DMS53 treated with DMSO at 0.1 percent for 48 hours (cell line): ENCODE data around the gene ADSS1.

ENCODE experiments used
- DNase-seq: peaks from one replicate; lab custom pipeline; 2025; ENCODE audit not compliant: unreplicated experiment; lab: John Stamatoyannopoulos, UW

ADSS1 gene

DNA sequence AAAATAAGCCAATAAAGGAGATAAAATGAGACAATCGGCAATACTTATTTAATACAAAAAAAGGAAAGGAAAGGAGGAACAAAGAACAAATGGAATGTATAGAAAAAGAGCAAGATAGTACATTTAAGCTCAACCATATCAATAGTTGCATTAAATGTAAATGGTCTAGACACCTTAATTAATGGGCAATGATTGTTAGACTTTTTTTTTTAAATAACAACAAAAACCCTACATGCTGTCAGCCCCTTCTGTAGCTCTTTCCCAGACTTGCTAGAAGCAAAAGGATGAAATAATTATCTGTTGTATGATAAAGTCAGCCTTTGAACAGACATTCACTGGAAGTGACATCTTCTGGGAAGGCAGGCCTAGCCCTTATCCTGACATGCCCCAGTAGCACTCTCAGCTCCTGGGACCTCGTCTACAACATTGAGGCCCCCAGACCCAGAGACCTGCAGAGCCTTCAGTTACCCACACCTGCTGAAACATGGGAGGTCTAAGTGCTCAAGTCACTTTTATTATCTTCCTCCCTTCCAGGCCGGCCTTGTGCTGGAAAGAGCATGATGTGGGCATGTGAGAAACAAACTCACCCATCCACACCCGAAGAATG lies 42.3 kb downstream of the ADSS1 start:
- DNase-seq, result no peak

DNA sequence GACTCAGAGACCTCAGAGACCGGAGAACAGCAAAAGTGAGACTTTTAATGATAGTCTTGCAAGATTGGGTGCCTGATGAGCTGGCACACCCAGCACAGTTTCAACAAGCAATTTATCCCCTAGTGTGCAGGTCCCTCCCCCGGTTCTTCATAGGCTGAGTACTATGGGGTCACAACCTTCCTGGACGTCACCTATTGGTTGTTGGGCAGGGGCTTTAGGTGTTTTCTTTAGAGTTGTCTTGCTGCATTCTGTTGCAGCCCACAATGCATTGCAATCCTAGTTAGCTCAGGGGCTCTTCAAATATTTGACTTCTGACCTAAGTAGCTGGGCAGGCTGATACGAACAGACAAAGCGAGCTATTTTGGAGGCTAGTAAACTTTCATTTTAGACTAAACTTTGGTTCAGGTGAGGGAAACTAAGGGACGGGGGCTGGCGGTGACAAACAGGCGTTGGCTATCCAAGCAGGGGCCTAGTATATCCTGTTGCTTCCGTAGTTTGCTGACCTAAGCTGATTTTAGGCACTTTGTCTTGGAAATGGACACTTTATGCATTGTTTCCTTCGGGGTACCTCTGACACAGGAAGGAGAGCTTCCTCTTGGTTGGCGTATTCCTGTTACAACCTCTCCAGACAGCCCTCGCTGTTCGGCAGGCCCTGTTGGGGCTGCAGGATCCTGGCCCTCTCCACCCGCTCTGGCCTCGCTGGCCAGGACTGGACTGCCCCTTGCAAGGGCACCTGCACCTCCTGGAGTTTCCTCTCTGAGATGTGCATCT lies 43.0 kb downstream of the ADSS1 start:
- DNase-seq, result no peak

DNA sequence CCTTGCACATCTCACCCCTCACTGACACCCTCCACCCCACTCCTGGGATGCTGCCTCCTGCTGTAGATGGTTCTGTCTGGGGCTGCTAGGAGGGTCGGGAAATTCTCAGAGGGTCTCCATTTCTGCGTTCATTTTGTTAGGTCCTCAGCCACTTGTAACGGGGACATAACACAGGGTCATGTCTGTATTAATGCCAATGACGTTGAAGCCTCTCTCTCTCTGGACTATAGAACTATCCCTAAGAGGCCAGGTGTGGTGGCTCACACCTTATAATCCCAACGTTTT lies 43.5 kb downstream of the ADSS1 start:
- DNase-seq, result no peak

DNA sequence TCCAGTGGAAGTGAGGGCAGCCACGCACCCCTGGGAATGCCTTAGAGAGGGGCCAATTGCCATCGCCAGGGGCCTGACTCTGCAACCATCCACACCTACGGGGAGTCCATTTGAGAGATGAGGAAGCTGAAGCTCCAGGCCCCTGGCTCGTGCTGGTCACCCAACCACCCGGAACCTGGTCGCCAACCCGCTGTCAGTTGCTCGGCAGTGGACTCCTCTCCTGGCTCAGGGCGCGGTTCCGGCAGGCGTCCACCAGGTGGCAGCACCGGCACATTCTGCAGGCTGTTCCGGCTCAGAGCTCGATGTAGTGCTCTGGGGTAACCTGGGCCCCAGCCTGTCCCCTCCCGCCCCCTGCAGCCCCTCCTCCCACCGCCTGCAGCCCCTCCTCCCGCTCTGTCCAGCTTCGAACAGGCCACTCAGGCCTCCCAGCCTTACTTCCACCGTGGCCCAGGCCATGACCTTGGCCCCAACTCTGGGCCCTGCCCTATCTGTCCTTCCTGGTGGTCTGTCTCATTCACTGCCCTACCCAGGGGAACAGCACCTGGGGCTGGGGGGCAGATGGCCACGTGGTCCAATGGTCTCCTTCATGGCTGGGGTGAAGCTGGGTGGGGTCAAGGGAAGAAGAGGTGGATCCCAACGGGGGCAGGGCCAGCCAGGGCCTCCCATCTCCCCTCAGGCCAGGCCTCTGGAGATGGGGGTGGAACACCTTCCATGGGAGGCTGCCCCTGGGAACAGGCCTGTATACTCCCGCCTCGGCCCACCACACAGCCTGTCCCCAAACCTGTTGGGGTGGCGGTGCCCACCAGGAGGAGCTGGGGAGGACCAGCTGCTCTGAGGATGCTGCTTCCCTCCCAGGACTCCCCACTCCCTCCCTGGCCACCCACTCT lies 44.7 kb downstream of the ADSS1 start:
- peak; percentile 48 for DNase-seq

DNA sequence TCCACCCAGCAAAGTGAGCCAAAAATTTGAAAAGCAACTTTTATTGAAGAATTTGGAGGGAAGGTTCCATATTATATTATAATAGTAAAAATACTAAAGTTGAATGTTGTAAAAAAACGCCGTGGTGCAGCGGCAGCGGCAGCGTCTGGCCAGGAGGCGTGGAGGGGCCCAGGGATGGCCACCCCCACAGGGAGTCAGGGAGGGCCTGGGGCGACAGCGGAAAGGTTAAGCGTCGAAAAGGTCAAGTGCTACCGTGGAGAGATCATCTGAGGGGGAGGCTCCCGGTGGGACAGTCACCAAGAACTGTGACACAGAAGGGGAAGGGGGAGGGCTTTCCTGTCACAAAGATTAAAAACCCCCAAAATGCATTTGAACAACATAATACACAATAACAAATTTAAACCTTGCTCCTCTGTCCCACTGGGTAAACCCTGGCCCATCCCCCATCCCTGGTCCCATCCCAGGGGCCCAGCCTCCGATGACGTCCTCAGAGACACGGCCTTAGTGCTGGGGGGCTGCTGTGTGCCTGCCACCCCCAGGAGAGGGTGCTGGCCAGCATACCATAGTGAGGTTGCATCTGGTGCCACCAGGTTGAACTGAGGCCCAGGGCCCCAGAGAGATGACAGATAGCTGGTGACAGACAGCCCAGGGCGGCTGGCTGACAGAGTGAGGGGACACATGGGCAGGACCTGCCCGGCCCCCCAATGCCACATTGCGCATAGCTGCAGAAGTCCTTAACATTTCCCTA lies 45.5 kb downstream of the ADSS1 start:
- DNase-seq, result no peak

DNA sequence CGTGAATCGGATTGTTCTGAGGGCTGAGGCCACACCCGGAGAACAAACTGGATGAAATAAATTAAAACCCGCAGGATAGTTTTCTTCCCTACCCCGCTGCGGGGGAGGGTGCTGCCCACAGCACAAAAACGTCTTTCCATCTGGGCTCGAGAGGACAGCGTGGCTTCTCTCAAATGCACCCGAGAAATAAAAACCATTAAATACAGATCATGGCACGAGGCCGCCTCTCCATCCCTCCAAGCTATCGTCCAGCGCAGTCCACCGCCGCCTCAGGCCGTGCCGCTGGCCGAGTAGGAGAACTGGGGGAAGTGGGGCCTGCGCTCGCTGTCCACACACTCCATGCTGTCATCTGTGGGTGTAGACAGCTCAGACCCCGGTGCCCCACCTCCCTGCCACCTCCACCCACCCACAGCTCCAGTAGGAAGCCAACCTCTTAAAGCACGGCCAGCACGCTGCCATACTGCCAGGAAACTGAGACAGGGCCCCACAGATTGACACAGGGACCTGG lies 46.1 kb downstream of the ADSS1 start:
- no peak for DNase-seq

DNA sequence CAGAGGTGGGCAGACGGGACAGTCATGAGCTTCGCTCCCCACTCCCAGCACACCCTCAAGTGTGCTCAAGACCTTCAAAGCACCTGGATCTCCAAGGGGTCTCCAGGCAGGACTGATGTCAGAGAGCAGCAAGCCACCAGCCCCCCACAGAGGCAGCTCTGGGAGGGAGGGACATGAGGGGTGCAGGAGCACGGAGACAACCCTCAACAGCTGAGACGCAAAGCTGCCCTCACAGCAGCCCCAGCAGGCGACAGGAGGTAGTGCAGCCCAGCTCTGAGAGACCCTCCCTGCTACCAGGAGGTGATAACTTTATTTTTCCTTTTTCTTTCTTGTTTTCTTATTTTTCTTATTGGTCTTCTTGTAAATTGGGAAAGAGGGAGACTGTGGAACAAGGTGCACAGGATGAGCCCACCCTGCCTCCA lies 46.8 kb downstream of the ADSS1 start:
- no peak for DNase-seq

DNA sequence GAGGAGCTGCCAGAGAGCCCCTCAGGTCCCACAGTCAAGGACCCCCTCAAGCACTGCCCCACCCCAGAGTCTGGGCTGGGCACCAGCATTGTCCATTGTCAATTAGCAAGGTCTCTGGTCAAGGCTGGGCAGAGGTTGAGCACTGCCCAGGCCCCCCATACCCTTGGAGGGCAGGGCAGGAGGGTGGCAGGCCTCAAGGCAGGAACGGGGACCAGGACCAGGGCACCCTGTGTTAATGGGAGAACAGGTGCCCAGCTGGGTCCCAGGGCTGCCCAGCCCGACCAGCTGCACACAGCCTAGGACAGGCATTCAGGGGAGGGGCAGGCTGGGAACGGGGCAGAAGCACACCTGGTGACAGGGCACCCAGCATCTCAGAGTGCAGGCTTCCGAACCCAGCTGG lies 47.3 kb downstream of the ADSS1 start:
- DNase-seq, result no peak

DNA sequence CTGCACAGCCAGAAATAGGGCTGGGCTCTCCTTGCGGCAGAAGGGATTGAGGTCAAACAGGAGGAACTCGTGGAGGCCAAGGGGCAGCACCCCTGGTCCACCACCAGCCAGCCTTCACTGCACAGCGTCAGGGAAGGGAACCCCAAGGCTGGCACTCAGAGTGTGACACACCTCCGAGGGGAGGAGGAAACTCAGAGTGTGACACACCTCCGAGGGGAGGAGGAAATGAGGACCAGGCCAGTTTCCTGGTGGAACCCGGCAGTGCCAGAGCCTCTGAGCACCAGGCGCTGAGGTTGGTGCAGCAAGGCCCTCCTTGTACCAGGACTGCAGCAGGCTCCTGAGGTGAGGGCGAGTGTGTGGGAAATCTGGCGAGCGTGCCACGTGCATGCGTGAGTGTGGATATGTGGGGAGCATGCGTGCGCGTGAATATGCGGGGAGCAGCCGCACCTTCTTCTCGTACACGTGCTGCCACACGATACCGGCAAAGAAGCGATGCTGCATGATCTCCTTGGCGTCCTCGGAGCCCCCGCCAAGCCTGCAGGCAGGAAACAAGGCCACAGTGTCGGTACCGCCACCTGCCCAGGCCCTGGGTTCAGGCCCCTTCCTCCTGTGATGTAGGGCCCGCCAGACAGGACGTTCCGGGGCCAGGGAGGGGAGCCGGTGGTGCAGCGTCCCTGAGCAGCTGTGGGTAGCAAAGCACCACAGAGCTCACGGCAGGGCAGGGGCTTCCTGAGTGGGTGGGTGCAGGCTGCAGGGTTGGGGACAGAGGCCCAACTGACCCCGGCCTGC lies 48.1 kb downstream of the ADSS1 start:
- no peak for DNase-seq

DNA sequence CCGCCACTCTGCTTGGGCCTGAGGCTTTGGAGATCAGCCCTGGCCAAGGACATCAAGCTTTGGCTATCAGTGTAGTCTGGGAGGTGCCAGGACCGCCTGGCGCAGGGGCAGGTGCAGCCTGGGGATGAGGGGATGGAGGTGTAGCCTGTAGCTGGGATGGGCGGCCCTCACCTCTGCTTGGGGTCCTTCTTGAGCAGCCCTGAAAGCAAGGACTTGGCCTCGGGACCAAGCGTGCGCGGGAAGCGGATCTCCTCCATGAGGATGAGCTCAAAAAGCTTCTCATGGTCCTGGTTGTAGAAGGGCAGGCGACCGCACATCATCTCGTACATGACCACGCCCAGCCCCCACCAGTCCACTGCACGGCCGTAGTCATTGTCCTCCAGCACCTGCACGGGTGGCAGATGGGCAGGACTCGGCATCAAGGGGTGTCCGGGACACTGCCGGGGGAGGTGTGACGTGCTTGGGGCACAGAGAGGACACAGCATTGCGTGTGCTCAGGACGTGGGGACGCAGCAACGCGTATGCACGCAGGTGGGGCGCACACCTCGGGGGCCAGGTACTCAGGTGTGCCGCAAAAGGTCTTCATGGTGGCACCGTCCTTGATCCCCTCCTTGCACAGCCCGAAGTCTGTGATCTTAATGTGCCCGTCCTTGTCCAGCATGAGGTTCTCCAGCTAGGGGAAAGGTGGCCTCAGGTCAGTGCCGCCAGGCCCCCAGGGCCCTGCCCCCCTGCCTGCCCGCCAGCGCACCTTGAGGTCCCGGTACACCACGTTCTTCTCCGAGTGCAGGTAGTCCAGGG lies 48.9 kb downstream of the ADSS1 start:
- no peak for DNase-seq

DNA sequence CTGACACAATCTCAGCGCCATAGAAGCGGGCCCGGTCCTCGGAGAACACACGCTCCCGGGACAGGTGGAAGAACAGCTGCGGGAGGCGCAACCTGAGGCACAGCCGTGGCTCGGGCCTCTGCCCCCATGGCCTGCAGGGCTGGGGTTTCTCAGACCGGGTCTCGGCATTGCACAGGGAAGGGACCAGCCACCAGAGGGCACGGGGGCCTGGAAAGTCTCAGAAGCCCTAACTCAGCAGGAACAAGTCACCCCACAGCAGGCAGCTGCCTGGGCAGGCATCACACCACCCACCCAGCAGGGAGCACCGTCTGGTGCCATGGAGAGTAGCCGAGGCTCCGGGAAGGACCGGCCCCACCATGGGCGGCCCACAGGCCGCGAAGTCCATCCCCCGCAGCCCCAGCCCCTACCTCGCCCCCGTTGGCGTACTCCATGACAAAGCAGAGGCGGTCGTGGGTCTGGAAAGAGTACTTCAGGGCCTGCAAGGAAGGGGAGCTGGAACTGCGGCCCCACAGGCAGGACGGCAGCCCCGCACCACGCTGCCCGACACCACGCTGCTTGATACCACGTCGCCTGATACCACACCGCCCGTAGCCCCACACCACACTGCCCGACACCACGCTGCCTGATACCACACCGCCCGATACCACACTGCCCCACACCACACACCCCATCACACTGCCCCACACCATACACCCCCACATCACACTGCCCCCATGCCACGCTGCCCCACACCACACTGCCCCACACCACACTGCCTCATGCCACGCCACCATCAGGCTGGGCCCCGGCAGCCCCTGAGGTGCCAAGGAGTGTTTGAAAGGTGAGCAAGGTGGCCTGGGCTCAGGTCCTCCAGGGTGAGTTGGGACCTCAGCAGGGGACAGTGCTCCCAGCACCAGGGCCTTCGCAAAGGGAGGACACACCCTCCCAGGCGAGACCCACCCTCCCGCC lies 49.8 kb downstream of the ADSS1 start:
- DNase-seq, result no peak

DNA sequence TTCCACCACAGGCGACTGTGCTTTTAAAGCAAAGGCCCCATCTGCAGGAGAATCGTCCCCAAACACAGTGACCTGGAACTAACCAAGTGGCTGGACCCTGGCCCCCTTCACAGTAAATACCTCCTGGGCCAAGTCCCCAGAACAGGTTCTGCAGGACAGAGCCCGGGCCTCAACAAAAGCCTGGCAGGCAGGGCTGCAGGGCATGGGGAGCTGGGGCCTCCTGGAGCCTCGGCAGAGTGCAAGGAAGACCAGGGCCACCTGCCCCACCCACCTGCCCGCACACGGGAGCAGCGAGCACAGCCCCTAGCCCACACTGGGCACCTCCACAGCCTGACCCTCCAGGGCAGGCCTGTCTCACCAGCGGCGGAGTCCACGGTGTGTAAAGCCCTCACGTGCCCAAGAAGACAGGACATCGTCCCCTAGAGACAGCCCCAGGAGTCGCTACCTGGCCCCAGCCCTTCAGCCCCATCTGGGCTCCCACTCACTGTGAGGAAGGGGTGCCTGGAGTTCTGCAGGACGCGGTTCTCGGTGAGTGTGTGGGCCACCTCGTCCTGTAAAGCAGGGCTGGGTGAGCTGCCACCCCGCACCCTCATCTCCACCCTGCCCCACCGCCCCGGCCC lies 50.5 kb downstream of the ADSS1 start:
- DNase-seq, result no peak

DNA sequence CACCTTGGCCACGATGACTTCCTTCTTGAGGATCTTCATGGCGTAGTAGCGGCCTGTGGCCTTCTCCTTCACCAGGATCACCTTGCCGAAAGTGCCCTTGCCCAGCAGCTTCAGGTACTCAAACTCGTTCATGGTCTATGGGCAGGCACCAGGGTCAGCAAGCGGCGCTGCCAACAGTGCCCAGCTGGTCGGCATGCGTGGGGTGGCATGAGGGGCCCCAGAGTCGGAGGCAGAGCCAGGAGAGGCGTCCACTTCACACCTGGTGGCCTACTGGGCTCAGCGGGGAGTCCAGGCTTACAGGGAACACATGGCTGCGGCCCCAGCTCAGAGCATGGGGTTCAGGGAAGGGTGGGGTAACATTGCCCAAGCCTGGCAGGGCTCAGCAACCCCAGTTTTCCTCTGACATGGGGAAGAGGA lies 51.1 kb downstream of the ADSS1 start:
- DNase-seq, result no peak

DNA sequence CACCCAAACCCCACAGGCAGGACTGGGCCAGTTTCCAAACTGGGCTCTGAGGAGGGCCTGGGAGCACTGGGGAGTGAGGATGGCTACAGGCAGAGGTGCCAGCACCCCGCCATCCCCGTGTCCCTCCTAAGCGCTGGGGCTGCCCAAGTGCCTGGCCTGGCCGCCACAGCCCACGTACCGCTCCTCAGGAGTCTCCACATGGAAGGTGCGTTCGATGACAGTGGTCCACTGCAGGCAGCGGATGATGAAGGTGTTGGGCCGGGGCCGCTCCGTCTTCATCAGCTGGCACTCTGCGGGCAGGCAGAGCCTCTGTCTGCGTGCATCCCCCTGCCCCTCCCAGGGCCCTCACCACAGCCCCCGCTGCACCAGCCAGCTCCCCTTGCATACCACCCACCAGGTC lies 52.5 kb downstream of the ADSS1 start:
- DNase-seq, result no peak

DNA sequence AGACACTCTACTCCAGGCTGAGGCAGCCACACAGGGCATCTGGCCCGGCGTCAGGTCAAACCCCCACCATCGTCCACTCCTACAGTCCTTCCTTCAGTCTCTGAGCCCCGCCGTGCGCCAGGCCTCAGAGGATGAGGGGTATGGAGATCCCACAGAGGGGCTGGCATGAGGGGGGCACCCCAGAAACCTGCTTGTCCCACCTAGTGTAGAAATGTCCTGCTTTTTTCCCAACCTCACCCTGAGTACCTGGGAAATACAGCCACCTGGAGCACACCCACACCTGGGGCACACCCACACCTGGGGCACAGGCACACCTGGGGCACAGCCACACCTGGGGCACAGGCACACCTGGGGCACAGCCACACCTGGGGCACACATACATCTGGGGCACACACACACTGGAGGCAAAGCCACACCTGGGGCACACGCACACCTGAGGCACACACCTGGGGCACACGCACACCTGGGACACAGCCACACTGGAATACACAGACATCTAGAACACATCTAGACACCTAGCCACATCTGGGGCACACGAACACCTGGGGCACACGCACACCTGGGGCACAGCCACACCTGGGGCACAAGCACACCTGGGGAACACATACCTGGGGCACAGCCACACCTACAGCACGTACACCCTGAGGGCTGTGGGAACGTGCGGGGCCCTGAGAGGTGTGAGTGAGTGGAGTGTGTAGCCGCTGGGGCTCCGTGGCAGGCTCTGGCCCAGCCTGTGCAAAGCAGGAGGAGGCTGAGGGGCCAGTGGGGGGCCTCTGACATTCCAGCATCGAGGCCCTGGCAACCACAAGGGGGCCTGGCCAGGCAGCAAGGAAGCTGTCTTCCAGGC lies 53.2 kb downstream of the ADSS1 start:
- no peak for DNase-seq

DNA sequence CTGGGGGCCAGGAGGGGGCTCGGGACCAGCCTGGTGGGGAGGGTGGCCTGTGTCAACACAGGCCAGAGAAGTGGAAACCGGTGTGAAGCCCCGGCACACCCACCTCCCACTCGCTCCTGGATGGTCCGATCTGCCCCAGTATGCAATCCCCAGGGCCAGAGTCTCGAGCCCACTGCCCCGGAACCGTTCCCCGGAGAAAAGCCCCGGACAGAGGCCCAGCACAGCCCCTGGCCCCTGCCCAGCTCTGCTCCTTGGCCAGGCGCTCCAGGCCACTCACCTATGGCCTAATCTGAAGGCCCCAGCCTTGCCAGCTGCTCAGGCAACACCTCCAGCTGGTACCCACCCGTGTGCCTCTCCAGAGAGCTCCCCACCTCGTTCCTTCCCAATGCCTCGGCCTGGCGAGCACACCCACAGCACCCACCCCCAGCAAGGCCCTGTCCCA lies 53.8 kb downstream of the ADSS1 start:
- no peak for DNase-seq

DNA sequence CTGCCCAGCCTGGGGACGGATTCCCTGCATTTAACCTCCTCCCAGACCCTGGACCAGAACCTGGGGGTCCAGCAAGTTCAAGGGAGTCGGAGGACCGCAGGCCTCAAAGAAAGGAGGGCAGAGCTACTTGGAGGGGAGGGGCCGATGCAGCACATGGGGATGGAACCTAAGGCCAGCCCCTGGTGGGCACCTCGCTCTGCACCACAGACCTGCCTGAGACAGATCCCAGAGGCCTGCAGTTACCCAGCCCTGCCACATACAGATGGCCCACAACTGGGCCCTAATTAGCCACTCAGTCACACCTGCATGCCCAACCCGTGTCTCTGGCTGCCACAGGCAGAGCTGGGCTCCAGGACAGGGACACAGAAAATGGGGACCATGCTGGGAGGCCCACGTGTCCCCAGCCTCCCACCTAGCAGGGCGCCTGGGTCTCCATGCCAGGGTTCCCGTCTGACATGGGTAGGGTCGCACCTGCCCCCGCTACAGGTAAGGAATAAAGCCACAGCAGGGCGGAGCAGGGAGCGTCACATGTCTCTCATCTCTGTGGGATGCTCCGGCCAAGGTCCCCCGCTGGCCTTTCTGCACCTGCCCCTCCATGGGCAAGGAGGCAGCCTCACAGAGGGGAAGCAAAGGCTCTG lies 54.8 kb downstream of the ADSS1 start:
- no peak for DNase-seq
